Measurements from ENCODE around the gene SYNGR3. TPM values are rescaled to one million over a fixed set of nuclear protein-coding genes. Genes with fewer than 3 reads are reported as not detected.
"Not testable (repeated sequence)": the region's sequence is repeated elsewhere in the genome, so short reads cannot be mapped to it uniquely, and the experiment has no call there.

The SYNGR3 gene
- total RNA-seq, 4 donors from 2014 or later = 2.3 TPM; not detected in 3

DNA sequence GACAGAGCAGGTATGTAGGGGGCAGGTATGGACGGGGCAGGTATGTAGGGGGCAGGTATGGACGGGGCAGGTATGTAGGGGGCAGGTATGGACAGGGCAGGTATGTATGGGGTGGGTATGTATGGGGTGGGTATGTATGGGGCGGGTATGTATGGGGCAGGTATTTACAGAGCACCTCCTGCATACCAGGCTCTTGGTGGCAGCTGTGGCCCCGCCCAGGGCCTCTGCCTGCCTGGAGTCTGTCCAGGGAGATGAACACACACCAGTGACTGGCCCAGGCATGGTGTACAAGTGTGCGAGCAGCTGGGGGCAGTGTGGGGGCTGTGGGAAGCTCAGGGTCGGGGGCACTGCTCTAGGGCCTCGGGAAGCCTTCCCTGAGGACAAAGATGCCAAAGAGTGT, 39.7 kb upstream of the SYNGR3 start:
- H3K27ac ChIP-seq = peak overlapping the region; percentile 95 to 100 (median 98)
- in situ Hi-C loops (cut with MboI; ENCODE audit: low sequenced_read_pairs in 4 of 4) (no loop called here), intact Hi-C loops (cut with DNase I; ENCODE audit: low total_unique reads) (no loop called here)
- peaks cover 39 to 83% of the 10 kb centered on the region in 2 donors for H3K4me1 ChIP-seq
- no peak for TF ChIP-seq POLR2A (IDR thresholded peaks at IDR 0.05)
- TF ChIP-seq, protein P1, sequence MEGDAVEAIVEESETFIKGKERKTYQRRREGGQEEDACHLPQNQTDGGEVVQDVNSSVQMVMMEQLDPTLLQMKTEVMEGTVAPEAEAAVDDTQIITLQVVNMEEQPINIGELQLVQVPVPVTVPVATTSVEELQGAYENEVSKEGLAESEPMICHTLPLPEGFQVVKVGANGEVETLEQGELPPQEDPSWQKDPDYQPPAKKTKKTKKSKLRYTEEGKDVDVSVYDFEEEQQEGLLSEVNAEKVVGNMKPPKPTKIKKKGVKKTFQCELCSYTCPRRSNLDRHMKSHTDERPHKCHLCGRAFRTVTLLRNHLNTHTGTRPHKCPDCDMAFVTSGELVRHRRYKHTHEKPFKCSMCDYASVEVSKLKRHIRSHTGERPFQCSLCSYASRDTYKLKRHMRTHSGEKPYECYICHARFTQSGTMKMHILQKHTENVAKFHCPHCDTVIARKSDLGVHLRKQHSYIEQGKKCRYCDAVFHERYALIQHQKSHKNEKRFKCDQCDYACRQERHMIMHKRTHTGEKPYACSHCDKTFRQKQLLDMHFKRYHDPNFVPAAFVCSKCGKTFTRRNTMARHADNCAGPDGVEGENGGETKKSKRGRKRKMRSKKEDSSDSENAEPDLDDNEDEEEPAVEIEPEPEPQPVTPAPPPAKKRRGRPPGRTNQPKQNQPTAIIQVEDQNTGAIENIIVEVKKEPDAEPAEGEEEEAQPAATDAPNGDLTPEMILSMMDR (IDR thresholded peaks at IDR 0.05 in 4 of 5, conservative IDR thresholded peaks at IDR 0.05 in 1 of 5) = no peak
- ATAC-seq (peak; percentile 46 to 57), DNase-seq (peak in 1 of 2 donors; percentile 86)
- H3K27me3 ChIP-seq = no peaks in the 10 kb centered on the region
- H3K4me3 ChIP-seq = peak overlapping the region in 2 of 4 donors; percentile 6 to 7
- no peaks in the 10 kb centered on the region for H3K9me3 ChIP-seq
- H3K36me3 ChIP-seq = no peaks in the 10 kb centered on the region

- Histone ChIP-seq H3K36me3 (no peaks in the 10 kb centered on the region), H3K4me1 (peaks cover 39 to 80% of the 10 kb centered on the region in 2 donors), H3K27me3 (no peaks in the 10 kb centered on the region), H3K4me3 (peak overlapping the region in 2 of 4 donors; percentile 6 to 7), H3K27ac (peak overlapping the region; percentile 95 to 100 (median 98)), H3K9me3 (no peaks in the 10 kb centered on the region)
- in situ Hi-C loops (cut with MboI; ENCODE audit: low sequenced_read_pairs in 4 of 4) (no loop called here), intact Hi-C loops (cut with DNase I; ENCODE audit: low total_unique reads) (no loop called here)
- DNase-seq (peak; percentile 74 to 91), ATAC-seq (peak; percentile 75 to 87)
- TF ChIP-seq POLR2A (IDR thresholded peaks at IDR 0.05) = peak; percentile 26 to 63
- TF ChIP-seq, protein P1 (IDR thresholded peaks at IDR 0.05 in 4 of 5, conservative IDR thresholded peaks at IDR 0.05 in 1 of 5) = no peak
Measured at GRCh38 chr16:1950559-1950958, 39.2 kb upstream of the SYNGR3 start.

DNA sequence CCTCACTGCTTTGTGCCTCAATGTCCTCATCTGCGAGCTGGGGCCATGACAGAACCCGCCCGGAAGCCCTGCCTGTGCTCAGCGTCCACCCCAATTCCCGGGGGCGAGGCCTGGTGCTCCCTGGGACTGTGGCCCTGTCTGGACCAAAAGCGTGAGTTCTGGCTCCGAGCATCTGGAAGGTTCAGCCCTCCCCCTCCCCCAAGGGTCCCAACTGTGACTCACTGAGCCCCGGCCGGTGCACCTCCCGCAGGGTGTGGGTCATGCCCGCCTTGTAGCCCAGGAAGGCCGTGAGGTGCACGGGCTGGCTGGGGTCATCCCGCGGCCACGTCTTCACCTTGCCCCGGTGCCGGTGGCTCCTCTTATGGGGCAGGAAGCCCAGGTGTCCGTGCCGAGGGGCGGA, 36.0 kb upstream of the SYNGR3 start:
- Histone ChIP-seq H3K36me3 (no peaks in the 10 kb centered on the region), H3K4me3 (peak overlapping the region; percentile 51 to 67 (median 60)), H3K9me3 (no peaks in the 10 kb centered on the region), H3K27me3 (no peaks in the 10 kb centered on the region), H3K27ac (peak overlapping the region; percentile 95 to 100 (median 98)), H3K4me1 (peaks cover 33 to 58% of the 10 kb centered on the region in 2 donors)
- in situ Hi-C loops (cut with MboI; ENCODE audit: low sequenced_read_pairs in 4 of 4) (no loop called here), intact Hi-C loops (cut with DNase I; ENCODE audit: low total_unique reads) (no loop called here)
- DNase-seq (peak in 1 of 2 donors; percentile 62), ATAC-seq (peak in 1 of 2 donors; percentile 18)
- TF ChIP-seq, protein P1 (IDR thresholded peaks at IDR 0.05 in 4 of 5, conservative IDR thresholded peaks at IDR 0.05 in 1 of 5) = no peak
- no peak for TF ChIP-seq POLR2A (IDR thresholded peaks at IDR 0.05)

GRCh38 chr16:1957434-1958142, 32.2 kb upstream of the SYNGR3 start:
- H3K4me3 ChIP-seq; H3K9me3 ChIP-seq; in situ Hi-C loops (cut with MboI; ENCODE audit: low sequenced_read_pairs in 4 of 4); ATAC-seq; H3K27me3 ChIP-seq; intact Hi-C loops (cut with DNase I; ENCODE audit: low total_unique reads); DNase-seq; H3K27ac ChIP-seq: not testable (repeated sequence)
- Histone ChIP-seq H3K4me1 (peaks cover 36 to 40% of the 10 kb centered on the region in 2 donors), H3K36me3 (peaks cover 0 to 16% of the 10 kb centered on the region in 2 donors)

DNA sequence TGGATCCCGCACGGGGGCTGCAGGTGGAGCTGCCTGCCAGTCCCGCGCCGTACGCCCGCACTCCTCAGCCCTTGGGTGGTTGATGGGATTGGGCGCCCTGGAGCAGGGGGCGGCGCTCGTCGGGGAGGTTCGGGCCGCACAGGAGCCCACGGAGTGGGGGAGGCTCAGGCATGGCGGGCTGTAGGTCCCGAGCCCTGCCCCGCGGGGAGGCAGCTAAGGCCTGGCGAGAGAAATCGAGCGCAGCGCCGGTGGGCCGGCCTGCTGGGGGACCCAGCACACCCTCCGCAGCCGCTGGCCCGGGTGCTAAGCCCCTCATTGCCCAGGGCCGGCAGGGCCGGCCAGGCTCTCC, 31.7 kb upstream of the SYNGR3 start:
- peaks cover 33 to 35% of the 10 kb centered on the region in 2 donors for H3K4me1 ChIP-seq
- in situ Hi-C loops (cut with MboI; ENCODE audit: low sequenced_read_pairs in 4 of 4); DNase-seq; H3K4me3 ChIP-seq; intact Hi-C loops (cut with DNase I; ENCODE audit: low total_unique reads); H3K27me3 ChIP-seq; ATAC-seq; H3K27ac ChIP-seq; H3K9me3 ChIP-seq: not testable (repeated sequence)
- H3K36me3 ChIP-seq = peaks cover 0 to 21% of the 10 kb centered on the region in 2 donors
